Astrocyte (in vitro differentiated cells and primary cell): ENCODE data around the gene CACNA1D. TPM values are rescaled to one million over a fixed set of nuclear protein-coding genes. Genes with fewer than 3 reads are reported as not detected.

Source experiments
- DNase-seq: peaks from one replicate; pipeline ENCODE4 v3.0.0-alpha.2; 2010; ENCODE audit warnings: low read depth
- FAIRE-seq: peaks from 2 replicates; lab custom pipeline; 2011; peaks lifted over from hg19 to GRCh38; lab: Jason Lieb, UNC
- H2AFZ ChIP-seq: 2 replicates; pipeline ENCODE4 v1.6.0; 2012; ENCODE audit warnings: low read depth, low read length, inconsistent platforms
- H3K27ac ChIP-seq: 2 replicates; pipeline ENCODE4 v1.5.1; 2011; ENCODE audit warnings: low read depth, low read length, inconsistent platforms
- H3K27me3 ChIP-seq: 2 replicates; pipeline ENCODE4 v1.6.0; 2011; ENCODE audit warnings: low read length, inconsistent platforms; ENCODE audit not compliant: insufficient read depth
- H3K36me3 ChIP-seq: 2 replicates; pipeline ENCODE4 v1.5.1; 2011; ENCODE audit warnings: low read length, inconsistent platforms; ENCODE audit not compliant: insufficient read depth
- H3K4me1 ChIP-seq: 2 replicates; pipeline ENCODE4 v1.5.1; 2011; ENCODE audit warnings: low read length, inconsistent platforms; ENCODE audit not compliant: insufficient read depth
- H3K4me2 ChIP-seq: 2 replicates; pipeline ENCODE4 v1.6.0; 2012; ENCODE audit warnings: low read length, inconsistent platforms
- H3K4me3 ChIP-seq: 2 replicates; pipeline ENCODE4 v1.5.1; 2011; ENCODE audit warnings: low read depth, mild to moderate bottlenecking, low read length, inconsistent platforms; ENCODE audit not compliant: insufficient read depth
- H3K79me2 ChIP-seq: 2 replicates; pipeline ENCODE4 v1.6.0; 2012; ENCODE audit warnings: mild to moderate bottlenecking, low read length, inconsistent platforms; ENCODE audit not compliant: insufficient read depth
- H3K9ac ChIP-seq: 2 replicates; pipeline ENCODE4 v1.6.0; 2012; ENCODE audit warnings: mild to moderate bottlenecking, low read length, inconsistent platforms
- H3K9me3 ChIP-seq: 2 replicates; pipeline ENCODE4 v1.5.1; 2012; ENCODE audit warnings: low read depth, mild to moderate bottlenecking, low read length, inconsistent platforms; ENCODE audit not compliant: insufficient read depth
- H4K20me1 ChIP-seq: 2 replicates; pipeline ENCODE4 v1.6.0; 2012; ENCODE audit warnings: low read length, inconsistent platforms; ENCODE audit not compliant: insufficient read depth
- H3K27ac Mint-ChIP-seq: one replicate; pipeline ENCODE4 v1.8.0; 2021; ENCODE audit warnings: mild to moderate bottlenecking, mixed read lengths; ENCODE audit not compliant: unreplicated experiment
- H3K27me3 Mint-ChIP-seq: one replicate; pipeline ENCODE4 v1.8.0; 2021; ENCODE audit warnings: low read depth, mixed read lengths; ENCODE audit not compliant: unreplicated experiment
- H3K36me3 Mint-ChIP-seq: one replicate; pipeline ENCODE4 v1.8.0; 2021; ENCODE audit warnings: low read depth, mixed read lengths; ENCODE audit not compliant: unreplicated experiment
- H3K4me1 Mint-ChIP-seq: one replicate; pipeline ENCODE4 v1.8.0; 2021; ENCODE audit warnings: low read depth, mixed read lengths; ENCODE audit not compliant: unreplicated experiment
- H3K4me3 Mint-ChIP-seq: one replicate; pipeline ENCODE4 v1.8.0; 2021; ENCODE audit warnings: mild to moderate bottlenecking, moderate library complexity, mixed read lengths; ENCODE audit not compliant: unreplicated experiment
- H3K9me3 Mint-ChIP-seq: one replicate; pipeline ENCODE4 v1.8.0; 2021; ENCODE audit warnings: mild to moderate bottlenecking, mixed read lengths; ENCODE audit not compliant: unreplicated experiment
- CTCF ChIP-seq: IDR thresholded peaks from 2 replicates; pipeline ENCODE4 v1.5.1; 2011; ENCODE audit warnings: low read depth, mild to moderate bottlenecking, inconsistent platforms, low read length, moderate library complexity; ENCODE audit not compliant: insufficient read depth
- EZH2 ChIP-seq: IDR thresholded peaks from 2 replicates; pipeline ENCODE4 v1.6.1; 2012; ENCODE audit warnings: mild to moderate bottlenecking, low read length, inconsistent platforms; ENCODE audit not compliant: insufficient read depth
- total RNA-seq: library from RNA; stranded (reverse); gene quantifications from 2 replicates; pipeline ENCODE4 v1.2.1, GENCODE V29; 2021

The CACNA1D gene
- total RNA-seq, 1 donor from 2014 or later, result 0.41 TPM

GRCh38 chr3:53696401-53697172 lies 202.2 kb downstream of the CACNA1D start:
- Mint-ChIP-seq H3K27me3 (peaks cover 5% of the 10 kb centered on the region), H3K36me3 (no peaks in the 10 kb centered on the region), H3K27ac (no peak overlapping the region), H3K9me3 (no peaks in the 10 kb centered on the region), H3K4me1 (no peaks in the 10 kb centered on the region), H3K4me3 (no peak overlapping the region)
- Histone ChIP-seq H3K36me3 (no peaks in the 10 kb centered on the region), H3K4me2 (no peak overlapping the region), H3K79me2 (no peaks in the 10 kb centered on the region), H3K4me3 (no peak overlapping the region), H4K20me1 (no peaks in the 10 kb centered on the region), H3K9ac (no peak overlapping the region), H3K9me3 (no peaks in the 10 kb centered on the region), H3K27me3 (peaks cover 8% of the 10 kb centered on the region), H2AFZ (no peak overlapping the region), H3K27ac (no peak overlapping the region), H3K4me1 (no peaks in the 10 kb centered on the region)
- TF ChIP-seq CTCF (no peak), EZH2 (no peak)
- DNase-seq, result no peak
- FAIRE-seq, result no peak

GRCh38 chr3:53700441-53700840 lies 206.0 kb downstream of the CACNA1D start:
- H3K27me3 ChIP-seq, result peaks cover 8% of the 10 kb centered on the region
- no peak overlapping the region for H3K4me3 ChIP-seq

More at GRCh38 chr3:53700441-53700840, 206.0 kb downstream of the CACNA1D start:
- Histone ChIP-seq H3K9me3 (no peaks in the 10 kb centered on the region), H4K20me1 (no peaks in the 10 kb centered on the region), H3K36me3 (no peaks in the 10 kb centered on the region), H3K4me1 (no peaks in the 10 kb centered on the region), H3K9ac (no peak overlapping the region), H3K4me2 (no peak overlapping the region), H2AFZ (no peak overlapping the region), H3K79me2 (no peaks in the 10 kb centered on the region), H3K27ac (no peak overlapping the region)
- H3K27me3 Mint-ChIP-seq, result peaks cover 10% of the 10 kb centered on the region
- no peaks in the 10 kb centered on the region for H3K9me3 Mint-ChIP-seq
- H3K4me1 Mint-ChIP-seq, result peaks cover 6% of the 10 kb centered on the region
- no peak for FAIRE-seq
- no peaks in the 10 kb centered on the region for H3K36me3 Mint-ChIP-seq
- H3K27ac Mint-ChIP-seq, result no peak overlapping the region
- TF ChIP-seq EZH2 (no peak), CTCF (no peak)
- no peak for DNase-seq
- H3K4me3 Mint-ChIP-seq, result no peak overlapping the region
